ENCODE measurements around the gene BAZ2A. TPM values are rescaled to one million over a fixed set of nuclear protein-coding genes. Genes with fewer than 3 reads are reported as not detected.

BAZ2A gene
- total RNA-seq (2014; rRNA removed; shearing (Covaris generic)) (37.5 and 40.6 TPM in 2 replicates), total RNA-seq (2022) (139 and 153 TPM in 2 replicates), Bru-seq, nascent RNA (percentile 82 among the genes with signal in this experiment), BruChase-seq, experiment 1, labeled RNA remaining after a 6-hour chase (percentile 93 among the genes with signal in this experiment), BruChase-seq, experiment 2, labeled RNA remaining after a 2-hour chase (percentile 94 among the genes with signal in this experiment)
- long read RNA-seq, partial matches to known transcripts, result 5 of 36 reads
- long read RNA-seq, other reads (novel, unspliced or antisense), result 31 of 36 reads

DNA sequence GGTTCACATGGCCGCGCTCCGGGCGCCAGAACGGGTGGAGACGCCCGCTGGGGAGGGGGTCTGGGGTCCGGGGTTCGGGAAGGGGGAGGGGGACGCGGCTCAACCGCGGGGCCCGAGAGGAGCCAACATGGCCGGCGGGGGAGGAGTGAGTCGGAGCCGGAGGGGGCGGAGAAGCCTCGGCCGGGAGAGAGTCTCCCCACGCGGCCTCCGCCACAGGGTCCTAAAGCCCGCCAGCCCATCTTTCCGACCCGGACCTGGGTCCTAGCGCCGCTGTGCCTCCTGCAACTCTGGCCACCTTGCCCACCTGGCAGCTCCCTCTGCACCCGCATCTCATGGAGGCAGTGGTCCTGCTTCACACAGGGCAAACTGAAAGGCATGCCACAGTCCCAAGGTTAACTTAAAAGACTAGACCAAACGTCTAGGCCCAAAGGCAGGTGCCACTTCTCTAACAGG lies at the start of gene BAZ2A:
Gene BAZ2A (minus strand): TSS at position 147 of the 453 bp plus-strand sequence. CDS start 12,796 bp downstream, outside the sequence.
- Histone ChIP-seq H3K4me2 (ENCODE audit: low read length) (peak within 1 kb of the TSS; percentile 73), H4K20me1 (ENCODE audit: insufficient read depth, low read length) (peaks cover 6% of the 10 kb centered on the region; the same call in 1 of the 2 replicates), H3K4me3 (ENCODE audit: low read depth, low read length, poor library complexity, severe bottlenecking) (peak within 1 kb of the TSS; percentile 99), H3K4me1 (ENCODE audit: insufficient read depth, low read length, poor library complexity, severe bottlenecking) (peaks cover 61% of the 10 kb centered on the region), H3K36me3 (ENCODE audit: insufficient read depth, low read length) (peaks cover 22% of the 10 kb centered on the region), H2AFZ (ENCODE audit: low read length) (peak within 1 kb of the TSS; percentile 63; the same call in 1 of the 2 replicates), H3K9me3 (ENCODE audit: low read length) (no peaks in the 10 kb centered on the region), H3K79me2 (ENCODE audit: insufficient read depth, low read depth, low read length) (peaks cover 90% of the 10 kb centered on the region), H3K27ac (ENCODE audit: low read depth, low read length, poor library complexity, severe bottlenecking) (peak within 1 kb of the TSS; percentile 92), H3K9me2 (ENCODE audit: insufficient read depth, low read length) (no peaks in the 10 kb centered on the region)
- CTCF ChIA-PET (ENCODE audit: unreplicated experiment), result interaction anchor here (0.6 kb wide), 1 partner anchor 376 kb away, joined by 5 read pairs; no protein-coding TSS in a partner anchor
- TF ChIP-seq, protein P1, sequence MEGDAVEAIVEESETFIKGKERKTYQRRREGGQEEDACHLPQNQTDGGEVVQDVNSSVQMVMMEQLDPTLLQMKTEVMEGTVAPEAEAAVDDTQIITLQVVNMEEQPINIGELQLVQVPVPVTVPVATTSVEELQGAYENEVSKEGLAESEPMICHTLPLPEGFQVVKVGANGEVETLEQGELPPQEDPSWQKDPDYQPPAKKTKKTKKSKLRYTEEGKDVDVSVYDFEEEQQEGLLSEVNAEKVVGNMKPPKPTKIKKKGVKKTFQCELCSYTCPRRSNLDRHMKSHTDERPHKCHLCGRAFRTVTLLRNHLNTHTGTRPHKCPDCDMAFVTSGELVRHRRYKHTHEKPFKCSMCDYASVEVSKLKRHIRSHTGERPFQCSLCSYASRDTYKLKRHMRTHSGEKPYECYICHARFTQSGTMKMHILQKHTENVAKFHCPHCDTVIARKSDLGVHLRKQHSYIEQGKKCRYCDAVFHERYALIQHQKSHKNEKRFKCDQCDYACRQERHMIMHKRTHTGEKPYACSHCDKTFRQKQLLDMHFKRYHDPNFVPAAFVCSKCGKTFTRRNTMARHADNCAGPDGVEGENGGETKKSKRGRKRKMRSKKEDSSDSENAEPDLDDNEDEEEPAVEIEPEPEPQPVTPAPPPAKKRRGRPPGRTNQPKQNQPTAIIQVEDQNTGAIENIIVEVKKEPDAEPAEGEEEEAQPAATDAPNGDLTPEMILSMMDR (conservative IDR thresholded peaks at IDR 0.05; ENCODE audit: low read length), result no peak
- TF ChIP-seq EZH2phosphoT487 (IDR thresholded peaks at IDR 0.05; ENCODE audit: borderline replicate concordance, low read depth, low read length), result no peak
- intact Hi-C loops (cut with micrococcal nuclease; ENCODE audit: unreplicated experiment), result loop anchor here (10.0 kb wide), 1 partner anchor 515 kb away; the partner anchor contains the start of genes RPL41 and ZC3H10
- DNase-seq (ENCODE audit: low spot score), result peak; percentile 89
- POLR2A ChIA-PET, result interaction anchor here (1.3 kb wide), 1 partner anchor 16 kb away, joined by 5 read pairs; no protein-coding TSS in a partner anchor
- no TSS peak for BruUV-seq (replicated peaks)

DNA sequence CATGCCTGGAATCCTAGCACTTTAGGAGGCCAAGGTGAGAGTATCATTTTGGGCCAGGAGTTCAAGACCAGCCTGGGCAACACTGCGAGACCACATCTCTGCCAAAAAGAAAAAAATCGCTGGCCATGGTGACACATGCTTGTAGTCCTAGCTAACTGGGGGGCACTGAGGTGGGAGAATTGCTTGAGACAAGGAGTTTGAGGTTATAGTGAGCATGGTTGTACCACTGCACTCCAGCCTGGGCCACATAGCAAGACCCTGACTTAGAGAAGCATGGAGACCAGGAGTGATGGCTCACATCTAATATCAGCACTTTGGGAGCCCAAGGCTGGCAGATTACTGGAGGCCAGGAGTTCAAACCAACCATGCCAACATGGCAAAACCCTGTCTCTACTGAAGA lies 48.7 kb upstream of the BAZ2A start:
- no peak overlapping the region for H3K27ac ChIP-seq (ENCODE audit: low read depth, low read length, poor library complexity, severe bottlenecking)

More for the DNA sequence above, 48.7 kb upstream of the BAZ2A start:
- no TSS peak for BruUV-seq (replicated peaks)
- Histone ChIP-seq H2AFZ (ENCODE audit: low read length) (no peak overlapping the region), H3K9me2 (ENCODE audit: insufficient read depth, low read length) (no peaks in the 10 kb centered on the region), H3K79me2 (ENCODE audit: insufficient read depth, low read depth, low read length) (peaks cover 98% of the 10 kb centered on the region), H3K9me3 (ENCODE audit: low read length) (no peaks in the 10 kb centered on the region), H3K4me3 (ENCODE audit: low read depth, low read length, poor library complexity, severe bottlenecking) (no peak overlapping the region), H3K4me1 (ENCODE audit: insufficient read depth, low read length, poor library complexity, severe bottlenecking) (peaks cover 8% of the 10 kb centered on the region), H3K36me3 (ENCODE audit: insufficient read depth, low read length) (peaks cover 91% of the 10 kb centered on the region), H3K4me2 (ENCODE audit: low read length) (no peak overlapping the region), H4K20me1 (ENCODE audit: insufficient read depth, low read length) (peaks cover 27% of the 10 kb centered on the region)
- DNase-seq (ENCODE audit: low spot score), result no peak
- TF ChIP-seq EZH2phosphoT487 (IDR thresholded peaks at IDR 0.05; ENCODE audit: borderline replicate concordance, low read depth, low read length), result no peak
- TF ChIP-seq, protein P1 (conservative IDR thresholded peaks at IDR 0.05; ENCODE audit: low read length), result no peak
- POLR2A ChIA-PET, result interaction anchor here (1.2 kb wide), 1 partner anchor 10 kb away, joined by 3 read pairs; no protein-coding TSS in a partner anchor
- intact Hi-C loops (cut with micrococcal nuclease; ENCODE audit: unreplicated experiment), result no loop called here
- CTCF ChIA-PET (ENCODE audit: unreplicated experiment), result no interaction called here
